ENCODE data around the gene DNAJC15.

DNA sequence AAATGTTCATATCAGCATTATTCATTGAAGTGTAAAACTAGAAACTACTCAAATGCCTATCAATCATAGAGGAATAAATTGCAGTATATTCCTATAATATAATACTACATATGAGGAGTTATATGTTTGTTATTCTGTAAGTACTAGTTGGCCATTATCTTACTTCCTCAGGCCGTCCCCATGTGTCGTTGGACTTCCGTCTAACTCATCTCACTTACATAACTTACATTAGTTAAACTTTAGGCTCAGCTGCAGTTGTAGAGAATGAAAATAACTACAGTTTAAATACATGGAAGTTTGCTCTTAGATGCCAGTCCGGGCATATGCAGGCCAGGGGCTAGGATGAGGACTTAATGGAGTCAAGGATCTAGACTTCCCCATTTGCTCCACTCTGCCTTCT is 22.7 kb upstream of the DNAJC15 start:
- TF ChIP-seq, protein P1, sequence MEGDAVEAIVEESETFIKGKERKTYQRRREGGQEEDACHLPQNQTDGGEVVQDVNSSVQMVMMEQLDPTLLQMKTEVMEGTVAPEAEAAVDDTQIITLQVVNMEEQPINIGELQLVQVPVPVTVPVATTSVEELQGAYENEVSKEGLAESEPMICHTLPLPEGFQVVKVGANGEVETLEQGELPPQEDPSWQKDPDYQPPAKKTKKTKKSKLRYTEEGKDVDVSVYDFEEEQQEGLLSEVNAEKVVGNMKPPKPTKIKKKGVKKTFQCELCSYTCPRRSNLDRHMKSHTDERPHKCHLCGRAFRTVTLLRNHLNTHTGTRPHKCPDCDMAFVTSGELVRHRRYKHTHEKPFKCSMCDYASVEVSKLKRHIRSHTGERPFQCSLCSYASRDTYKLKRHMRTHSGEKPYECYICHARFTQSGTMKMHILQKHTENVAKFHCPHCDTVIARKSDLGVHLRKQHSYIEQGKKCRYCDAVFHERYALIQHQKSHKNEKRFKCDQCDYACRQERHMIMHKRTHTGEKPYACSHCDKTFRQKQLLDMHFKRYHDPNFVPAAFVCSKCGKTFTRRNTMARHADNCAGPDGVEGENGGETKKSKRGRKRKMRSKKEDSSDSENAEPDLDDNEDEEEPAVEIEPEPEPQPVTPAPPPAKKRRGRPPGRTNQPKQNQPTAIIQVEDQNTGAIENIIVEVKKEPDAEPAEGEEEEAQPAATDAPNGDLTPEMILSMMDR (IDR thresholded peaks at IDR 0.05), result no peak
- TF ChIP-seq POLR2A (IDR thresholded peaks at IDR 0.05), result no peak

Measured in lower leg skin (tissue), 3 donors.